NCI-H2196 (cell line): ENCODE measurements around the gene KRT77.
"Not testable (repeated sequence)": the region's sequence is repeated elsewhere in the genome, so short reads cannot be mapped to it uniquely, and the experiment has no call there.

Experiments
- DNase-seq: peaks from one replicate; lab custom pipeline; 2025; ENCODE audit not compliant: unreplicated experiment; lab: John Stamatoyannopoulos, UW

Gene KRT77

DNA sequence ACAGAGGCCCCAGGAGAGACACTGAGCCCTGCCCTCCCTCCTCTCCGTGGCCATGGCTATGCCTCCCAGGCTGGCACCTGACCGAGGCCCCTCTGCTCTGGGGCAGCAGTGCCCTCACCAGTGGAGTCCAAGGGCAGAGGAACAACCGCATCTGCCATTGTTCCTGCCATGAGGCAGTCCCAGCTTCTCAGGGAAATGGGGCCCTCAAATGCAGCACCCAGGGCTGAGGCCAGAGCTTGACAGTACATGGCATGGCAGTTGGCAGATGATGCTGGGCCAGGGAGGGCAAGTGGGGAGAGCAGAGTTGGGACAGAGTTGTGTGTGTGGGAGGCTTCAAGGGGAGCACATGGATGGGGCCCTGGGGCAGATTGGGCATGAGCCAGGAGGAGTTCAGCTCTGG is 21.1 kb upstream of the KRT77 start:
- no peak for DNase-seq

DNA sequence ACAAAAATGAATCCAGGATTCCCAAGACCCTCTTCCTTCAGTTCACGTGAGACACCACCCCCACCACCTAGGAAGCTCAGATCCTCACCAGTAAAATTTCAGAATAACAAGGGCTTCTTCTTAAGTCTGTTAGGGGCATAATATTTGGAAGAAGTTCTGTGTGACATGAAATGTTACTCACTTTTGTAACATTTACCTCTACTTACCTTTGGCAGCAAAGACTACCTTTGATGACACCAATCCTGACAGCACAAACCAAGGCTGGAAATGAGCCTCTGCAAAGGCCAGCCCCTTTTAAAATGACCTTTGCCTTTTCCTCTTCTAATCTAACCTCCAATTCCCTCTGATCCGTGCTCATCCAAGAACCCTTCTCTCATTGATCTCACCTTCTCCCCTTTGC is 19.4 kb upstream of the KRT77 start:
- no peak for DNase-seq

DNA sequence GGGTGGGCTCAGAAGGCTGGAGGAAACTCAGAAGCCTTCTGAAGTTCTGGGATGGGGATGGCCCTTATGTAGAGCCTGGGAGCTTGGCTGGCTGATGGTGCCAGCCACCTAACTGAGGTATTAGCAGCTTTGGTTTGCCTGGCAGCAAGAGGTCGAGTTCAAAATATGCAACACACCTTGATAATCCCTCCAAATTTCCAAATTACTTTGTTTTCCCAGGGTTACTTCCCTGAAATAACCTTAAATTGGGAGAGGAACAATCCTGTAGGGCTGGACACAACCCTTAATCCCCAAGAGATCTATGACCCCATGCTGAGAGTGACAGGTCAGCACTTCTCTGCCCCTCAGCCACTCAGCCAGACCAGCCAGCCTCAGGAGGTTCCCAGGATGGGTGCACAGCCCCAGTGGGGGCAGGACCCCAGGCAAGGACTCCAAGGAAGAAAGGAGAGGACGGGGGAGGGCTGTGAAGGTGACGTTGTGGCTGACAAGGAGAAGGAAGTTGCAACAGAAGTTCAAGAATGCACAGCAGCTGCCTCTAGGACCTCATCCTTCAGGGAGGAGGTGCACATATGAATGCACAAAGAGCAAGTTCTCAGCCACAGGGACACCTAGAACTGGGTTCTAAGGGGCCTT is 18.6 kb upstream of the KRT77 start:
- DNase-seq: no peak

DNA sequence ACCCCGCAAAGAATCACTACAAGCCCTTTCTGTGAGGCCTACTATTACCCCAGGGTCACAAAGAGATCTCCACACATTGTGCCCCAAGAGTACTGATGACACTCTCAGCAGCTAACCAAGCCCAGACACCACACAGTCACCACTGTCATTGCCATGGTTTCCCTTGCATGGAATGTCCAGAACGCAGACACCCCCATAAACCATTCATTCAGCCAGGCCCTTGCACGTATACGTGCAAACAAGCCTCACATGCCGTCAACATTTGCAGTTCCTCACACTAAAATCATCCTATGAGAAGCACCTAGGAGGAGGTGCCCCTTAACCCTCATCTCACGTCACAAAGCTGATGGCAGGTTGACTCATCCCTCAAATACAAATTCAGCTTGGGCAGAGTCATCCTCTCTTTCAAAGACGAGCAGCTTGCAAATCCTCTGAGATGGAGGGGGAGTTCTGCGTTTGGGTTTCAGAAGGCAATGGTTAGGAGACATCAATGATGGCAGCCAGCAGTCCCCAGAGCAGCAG is 17.1 kb upstream of the KRT77 start:
- no peak for DNase-seq

DNA sequence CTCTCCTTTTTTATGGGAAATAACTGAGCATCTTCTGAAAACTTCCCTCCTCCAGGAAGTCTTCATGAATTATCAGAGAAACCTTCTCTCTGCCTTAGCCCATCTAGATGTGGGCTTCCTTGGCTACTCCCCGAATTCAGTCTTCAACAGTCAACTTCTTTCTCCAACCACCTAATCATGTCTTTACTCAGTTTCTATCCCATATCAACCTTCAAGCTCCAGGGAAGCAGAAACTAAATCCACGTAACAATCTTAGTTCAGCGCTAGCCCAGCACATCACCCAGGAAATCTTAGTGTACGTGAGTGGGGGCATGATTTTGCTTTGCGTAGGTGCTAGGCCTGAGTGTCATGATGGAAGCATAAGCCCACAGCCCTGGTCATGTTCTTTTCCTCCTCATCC is 12.7 kb upstream of the KRT77 start:
- DNase-seq: no peak

DNA sequence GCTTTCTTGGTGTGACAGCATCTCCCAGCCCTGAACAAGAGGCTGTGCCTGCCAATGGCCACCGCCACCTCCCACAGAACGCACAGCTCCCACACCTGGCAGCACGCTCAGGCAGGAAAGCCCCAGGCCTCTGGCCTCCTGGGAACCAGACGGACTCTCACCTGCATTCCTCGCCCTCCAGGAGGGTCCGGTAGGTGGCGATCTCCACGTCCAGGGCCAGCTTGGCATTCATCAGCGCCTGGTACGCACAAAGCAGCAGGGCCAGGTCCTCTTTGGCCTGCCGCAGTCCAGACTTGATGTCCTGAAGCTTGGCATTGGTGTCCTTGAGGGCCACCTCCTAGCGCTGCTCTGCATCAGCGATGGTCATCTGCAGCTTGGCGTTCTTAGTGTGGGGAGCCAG is 12.1 kb upstream of the KRT77 start:
- DNase-seq: no peak

DNA sequence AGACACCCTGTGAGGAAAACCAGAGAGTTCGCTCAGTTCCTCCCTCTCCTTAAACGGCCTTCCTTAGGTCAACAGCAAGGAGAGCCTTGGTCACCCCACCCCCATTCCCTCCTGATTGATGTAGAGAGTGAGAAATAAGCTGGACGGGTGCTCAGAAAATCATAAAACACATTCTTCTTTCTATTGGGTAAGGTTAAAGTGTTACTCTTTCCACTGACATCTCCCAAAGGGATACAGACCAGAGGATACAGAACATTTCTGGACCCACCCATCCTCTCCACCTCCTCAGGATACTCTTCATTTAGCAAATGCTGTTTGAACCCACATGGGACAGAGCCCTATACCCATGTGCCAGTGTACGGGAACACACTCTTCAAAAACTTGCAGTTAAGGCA is 11.6 kb upstream of the KRT77 start:
- DNase-seq: no peak

DNA sequence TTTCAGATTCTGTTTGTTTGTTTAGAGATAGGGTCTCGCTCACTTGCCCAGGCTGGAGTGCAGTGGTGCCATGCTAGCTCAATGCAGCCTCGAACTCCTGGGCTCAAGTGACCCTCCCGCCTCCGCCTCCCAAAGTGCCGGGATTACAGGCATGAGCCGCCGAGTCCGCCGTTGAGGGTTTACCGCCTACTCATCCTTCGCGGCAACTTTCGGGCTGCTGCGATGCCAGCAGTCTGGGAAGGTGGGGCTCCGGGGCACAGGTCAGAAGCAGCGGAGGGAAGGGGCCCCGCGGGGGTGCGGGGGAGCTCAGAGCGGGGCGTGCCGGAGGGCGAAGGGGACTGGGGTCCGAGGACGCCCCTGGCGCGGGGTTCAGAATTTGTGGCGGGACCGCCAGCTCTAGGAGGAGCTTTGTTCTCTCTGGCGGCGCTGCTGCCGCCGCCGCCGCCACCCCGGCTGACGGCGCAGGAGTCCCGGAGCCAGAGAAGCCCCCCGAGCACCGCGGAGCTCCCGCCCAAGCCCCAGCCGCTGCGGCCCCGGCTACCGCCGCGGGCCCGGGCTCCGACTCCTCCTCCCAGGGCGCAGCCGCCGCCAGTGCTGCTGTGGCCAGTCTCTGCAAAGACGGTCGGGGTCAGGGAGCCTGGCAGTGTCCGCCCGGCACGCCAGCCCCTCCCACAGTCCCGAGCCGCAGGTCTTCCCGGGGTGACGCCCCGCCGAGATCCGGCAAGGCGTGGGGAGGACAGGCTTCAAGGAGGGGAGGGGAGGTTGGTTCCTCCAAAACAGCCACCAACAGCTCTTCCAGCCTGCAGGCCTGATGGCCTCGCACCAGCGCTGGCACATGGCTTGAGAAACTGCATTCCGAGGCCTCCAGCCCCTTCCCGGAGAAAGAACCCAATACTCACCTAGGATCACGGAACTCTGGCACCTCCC is 10.9 kb upstream of the KRT77 start:
- DNase-seq: no peak

DNA sequence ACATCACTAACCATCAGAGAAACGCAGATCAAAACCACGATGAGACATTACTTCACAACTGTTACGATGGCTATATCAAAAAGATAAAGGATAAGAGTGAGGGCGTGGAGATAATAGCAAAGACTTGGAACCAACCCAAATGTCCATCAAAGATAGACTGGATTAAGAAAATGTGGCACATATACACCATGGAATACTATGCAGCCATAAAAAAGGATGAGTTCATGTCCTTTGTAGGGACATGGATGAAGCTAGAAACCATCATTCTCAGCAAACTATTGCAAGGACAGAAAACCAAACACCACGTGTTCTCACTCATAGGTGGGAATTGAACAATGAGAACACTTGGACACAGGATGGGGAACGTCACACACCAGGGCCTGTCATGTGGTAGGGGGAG is 8.8 kb upstream of the KRT77 start:
- DNase-seq: not testable (repeated sequence)

DNA sequence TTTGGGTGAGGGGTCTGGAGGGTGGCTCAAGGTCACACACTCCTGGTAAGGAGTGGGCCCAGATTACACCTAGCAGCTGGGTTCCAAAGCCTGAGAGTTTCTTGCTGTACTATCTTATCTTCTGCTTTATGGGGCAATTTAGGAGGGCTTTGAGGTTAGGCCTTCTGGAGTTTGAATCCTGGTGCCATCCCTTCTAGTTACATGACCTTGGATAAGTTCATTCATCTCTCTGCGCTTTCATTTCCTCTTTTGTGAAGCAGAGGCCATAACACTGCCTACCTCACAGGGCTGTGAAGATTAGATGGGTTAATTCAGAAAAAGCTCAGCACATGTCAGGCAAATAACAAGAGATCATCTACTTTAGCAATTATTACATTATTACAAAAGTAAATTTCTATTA is 7.4 kb upstream of the KRT77 start:
- DNase-seq: no peak

DNA sequence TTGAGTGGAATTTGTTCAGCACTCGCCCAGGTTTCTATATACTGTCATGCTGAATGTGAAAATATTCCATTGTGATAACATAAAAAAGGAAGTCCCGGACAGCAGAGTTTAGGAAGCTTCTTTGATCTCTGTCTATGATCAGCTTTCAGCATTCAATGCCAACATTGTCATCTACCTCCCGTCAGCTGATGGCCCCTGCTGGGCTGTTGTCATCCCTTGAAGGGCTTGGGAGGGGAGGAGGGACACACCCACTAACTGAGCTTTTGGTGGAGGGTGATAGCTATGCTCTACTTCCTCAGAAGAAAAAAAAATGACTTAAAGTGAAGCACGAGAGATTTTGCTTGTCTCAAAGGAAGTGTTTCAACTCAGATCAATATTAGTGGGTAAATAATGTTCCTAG is 4.7 kb upstream of the KRT77 start:
- DNase-seq: no peak

DNA sequence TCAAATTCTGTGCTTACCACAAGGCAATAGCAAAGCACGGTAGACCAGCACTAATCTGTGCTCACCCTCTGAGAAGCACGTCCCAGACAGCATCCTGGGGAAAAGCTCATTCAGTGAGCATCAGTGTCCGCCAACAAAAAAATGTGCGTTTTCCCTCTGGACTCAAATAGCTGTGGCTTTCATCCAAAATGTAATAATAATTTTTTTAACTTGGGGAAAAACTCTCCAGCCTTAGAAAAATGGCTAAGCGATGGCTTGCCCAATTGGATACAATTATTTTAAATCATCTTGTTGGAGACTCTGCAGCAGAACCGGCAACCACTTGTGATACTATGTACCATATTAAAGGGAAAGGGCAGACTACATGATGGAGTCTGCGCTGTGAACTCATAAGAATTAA is 1.1 kb upstream of the KRT77 start:
- DNase-seq: no peak

DNA sequence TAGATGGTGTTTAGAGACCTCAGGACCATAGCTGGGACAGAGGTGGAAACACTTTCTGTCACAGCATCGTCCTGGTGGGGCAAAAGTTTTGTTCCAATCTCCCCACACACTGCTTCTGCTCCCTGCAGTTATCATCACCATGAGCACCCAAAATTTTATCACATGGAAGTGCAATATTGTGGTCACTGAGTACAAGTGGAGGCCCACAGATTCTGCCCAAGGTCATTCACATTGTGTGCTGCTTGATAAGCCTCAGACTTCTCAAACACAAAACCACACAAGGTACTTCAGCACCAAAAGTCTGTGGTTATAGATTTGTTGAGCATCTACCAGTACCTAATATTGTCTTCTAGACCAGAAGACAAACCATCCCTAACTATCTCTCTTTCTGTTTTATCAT is 554 bp upstream of the KRT77 start:
- DNase-seq: no peak

DNA sequence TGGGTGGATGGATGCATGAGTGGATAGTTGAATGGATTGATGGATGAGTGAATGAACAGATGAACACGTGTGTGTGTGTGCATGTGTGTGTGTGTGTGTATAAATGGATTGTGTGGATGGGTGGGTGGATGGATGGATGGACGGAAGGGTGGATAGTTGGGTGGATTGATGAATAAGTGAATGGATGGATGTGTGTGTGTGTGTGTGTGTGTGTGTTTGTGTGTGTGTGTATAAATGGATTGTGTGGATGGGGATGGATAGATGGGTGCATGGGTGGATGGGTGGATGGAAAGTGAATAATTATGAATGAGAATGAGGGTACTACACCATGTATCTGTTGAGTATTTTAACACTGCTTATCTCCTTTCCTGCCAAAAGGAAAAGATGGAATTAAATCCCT is 986 bp downstream of the KRT77 start:
- no peak for DNase-seq

DNA sequence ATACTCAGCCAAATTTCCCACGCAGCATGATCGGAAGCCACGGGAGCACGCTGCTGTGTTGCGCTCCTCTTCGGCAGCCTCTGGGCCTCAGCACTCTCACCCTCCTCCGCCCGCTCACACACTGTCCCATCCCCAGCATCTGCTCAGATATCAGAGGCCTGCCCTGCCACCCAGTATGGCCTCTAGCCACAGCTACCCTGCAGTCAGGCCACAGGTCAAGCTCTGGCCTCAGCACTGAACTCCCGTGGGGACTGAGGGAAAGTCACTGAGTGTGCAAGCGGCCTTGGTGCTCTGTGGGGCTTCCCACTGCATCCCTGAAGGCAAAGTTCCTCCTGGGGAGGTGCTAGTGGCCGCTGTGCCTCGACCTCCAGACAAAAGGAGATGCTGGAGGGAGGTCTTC is 2.0 kb downstream of the KRT77 start:
- no peak for DNase-seq

DNA sequence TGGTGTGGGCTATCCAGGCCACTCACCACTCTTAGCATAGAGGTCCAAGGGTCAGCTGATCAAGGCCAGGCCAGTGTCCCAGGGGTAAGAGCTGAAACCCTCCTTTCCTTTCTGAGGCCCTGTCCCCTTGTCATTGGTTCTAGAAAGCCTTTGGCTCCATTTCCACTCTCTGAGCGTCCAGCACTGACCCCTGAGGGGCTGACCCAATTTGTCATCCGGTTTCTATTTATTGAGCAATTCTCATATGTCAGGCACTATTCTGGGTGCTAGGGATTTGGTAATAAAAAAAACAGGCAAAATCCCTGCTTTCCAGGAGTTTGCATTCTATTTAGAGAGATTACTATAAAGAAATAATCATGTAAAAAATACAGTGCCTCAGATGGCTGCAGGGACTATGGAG is 3.4 kb downstream of the KRT77 start:
- no peak for DNase-seq

DNA sequence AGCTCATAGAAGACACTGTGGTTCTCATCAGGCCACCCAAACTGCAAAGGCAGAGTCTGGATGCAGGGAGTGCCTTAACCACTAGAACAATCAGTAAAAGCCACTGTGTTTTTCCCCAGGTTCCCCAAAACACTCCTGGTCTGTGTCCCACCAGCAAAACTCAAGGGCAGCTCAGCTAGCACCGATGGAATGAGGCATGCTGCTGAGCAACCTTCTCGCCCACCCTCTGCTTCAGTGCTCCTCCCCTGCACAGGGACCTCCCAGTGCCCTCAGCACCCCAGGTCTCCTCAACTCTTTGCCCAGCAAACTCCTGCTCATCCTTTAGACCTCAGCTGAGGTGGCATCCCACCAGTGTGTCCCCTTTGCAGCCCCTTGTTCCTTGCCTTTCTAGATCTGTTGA is 4.0 kb downstream of the KRT77 start:
- no peak for DNase-seq

DNA sequence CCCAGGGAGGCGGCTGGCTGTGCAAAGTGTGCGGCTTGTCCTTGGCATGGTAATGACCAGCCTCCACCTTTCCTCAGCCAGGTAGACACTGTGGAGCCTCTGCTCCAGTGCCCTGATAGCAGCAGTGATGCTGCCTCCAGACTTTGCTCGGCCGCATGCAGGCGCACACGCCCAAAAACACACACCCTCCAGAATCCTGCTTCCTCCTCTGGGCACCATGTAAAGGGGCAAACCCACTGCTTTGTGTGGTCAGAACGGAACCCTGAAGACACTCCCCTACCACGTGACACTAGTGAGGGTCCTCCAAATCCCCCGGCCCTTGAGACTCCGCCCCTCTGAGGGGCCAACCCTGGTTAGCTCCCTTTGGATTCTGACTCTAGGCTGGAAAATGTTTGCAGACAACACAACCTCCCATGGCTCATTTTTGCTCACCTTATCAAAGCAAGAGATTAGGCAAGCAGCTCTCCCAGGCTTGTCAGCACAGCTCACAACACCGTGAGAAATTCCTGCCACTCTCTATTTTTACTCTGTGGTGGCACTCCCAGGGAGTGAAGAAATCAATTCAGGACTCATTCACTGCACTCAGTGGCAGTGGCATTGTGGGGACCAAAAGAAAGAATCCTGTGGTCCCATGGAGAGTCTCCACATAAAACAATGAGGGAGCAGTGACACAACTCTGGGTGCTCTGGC is 4.5 kb downstream of the KRT77 start:
- no peak for DNase-seq

DNA sequence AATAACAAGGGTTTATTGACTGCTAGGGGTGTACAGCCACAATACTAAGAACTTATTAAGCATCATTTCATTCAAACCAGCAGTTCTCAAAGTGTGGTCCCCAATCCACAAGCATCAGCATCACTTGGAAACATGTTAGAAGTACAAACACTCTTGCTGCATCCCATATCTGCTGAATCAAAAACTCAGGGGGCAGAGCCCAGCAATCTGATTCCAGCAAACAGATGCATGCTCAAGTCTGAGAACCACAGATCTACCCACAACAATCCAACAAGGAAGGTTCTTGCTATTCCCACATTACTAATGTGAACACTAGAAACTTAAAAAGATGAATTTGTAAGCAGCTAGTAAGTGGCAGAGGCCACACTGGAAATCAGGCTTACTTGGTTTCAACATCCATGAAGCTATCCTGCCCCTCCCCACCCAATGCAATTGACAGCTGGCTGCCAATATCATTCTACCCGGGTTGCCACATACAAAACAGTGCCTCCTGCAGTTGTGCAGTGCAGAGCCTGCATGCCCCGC is 6.2 kb downstream of the KRT77 start:
- no peak for DNase-seq

DNA sequence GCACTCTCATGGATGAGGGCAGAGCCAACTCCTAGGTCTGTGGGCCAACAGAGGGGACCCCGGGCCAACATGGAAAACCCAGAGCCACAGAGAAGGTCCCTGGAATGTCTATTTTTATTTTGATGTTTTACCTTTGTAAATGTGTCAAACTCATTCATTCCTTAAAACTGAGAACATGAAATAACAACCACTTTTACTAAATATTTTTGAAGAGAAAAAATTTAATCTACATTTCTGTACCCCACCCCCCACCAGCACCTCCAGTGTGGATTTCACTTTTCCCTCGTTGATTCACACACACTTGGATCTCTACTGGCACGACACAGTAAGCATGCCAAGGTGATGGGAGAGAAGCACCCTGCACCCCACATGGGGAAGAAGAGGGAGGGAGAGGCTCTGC is 6.7 kb downstream of the KRT77 start:
- DNase-seq: no peak

DNA sequence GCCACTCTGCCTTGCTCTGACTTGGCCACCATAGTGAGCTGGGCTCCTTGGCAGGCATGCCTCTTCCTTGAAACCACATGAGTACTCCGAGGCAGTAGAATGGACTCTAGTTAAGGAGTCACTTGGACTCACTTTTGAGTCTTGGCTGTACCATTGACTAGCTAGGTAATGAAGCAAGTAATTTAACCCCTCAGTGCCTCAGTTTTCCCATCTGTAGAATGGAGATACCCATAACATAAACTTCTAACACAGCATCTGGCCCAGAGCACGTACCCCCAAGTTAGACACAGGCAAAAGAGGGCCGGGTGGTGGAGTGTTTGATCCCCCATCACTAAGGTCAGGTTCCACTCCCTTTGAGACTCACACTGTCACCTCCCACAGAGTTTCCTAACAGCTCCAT is 8.3 kb downstream of the KRT77 start:
- DNase-seq: no peak

DNA sequence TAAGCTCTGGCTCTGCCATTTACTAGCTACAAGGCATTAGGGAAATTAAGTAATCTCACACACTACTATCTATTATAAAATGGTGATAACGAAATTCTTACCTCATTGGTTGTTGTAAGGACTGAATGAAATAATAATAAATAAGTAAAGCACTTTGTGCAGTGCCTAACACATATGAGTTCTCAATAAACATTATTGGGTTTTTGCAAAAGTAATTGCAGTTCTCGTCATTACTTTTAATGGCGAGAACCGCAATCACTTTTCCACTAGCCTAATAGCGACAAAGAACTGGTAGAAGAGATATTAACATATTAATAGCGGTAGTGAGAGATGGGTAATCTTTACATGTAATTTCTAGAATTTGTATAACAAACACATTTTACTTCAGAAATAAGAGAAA is 9.2 kb downstream of the KRT77 start:
- DNase-seq: no peak
